GM20431 (cell line): Measurements from ENCODE around the gene MYO16.

Source experiments
- in situ Hi-C: fragments of 300-500 bp; cut with MseI, MboI; formaldehyde crosslinking; loops from one replicate; pipeline ENCODE4 v1.15.0; 2020; ENCODE audit warnings: low sequenced_read_pairs; ENCODE audit not compliant: unreplicated experiment

The MYO16 gene

GRCh38 chr13:109131698-109132257 is 502.4 kb downstream of the MYO16 start:
- in situ Hi-C loops = loop anchor here (25.0 kb wide), 1 partner anchor 656 kb away; the partner anchor contains the start of gene IRS2

GRCh38 chr13:109135018-109135417 is 505.6 kb downstream of the MYO16 start:
- in situ Hi-C loops = loop anchor here (25.0 kb wide), 1 partner anchor 652 kb away; the partner anchor contains the start of gene IRS2

- in situ Hi-C loops = loop anchor here (25.0 kb wide), 1 partner anchor 650 kb away; the partner anchor contains the start of gene IRS2
Measured at GRCh38 chr13:109136873-109137272, 507.5 kb downstream of the MYO16 start.

GRCh38 chr13:109139346-109139745 is 509.9 kb downstream of the MYO16 start:
- in situ Hi-C loops = loop anchor here (25.0 kb wide), 1 partner anchor 648 kb away; the partner anchor contains the start of gene IRS2

- in situ Hi-C loops = loop anchor here (25.0 kb wide), 1 partner anchor 647 kb away; the partner anchor contains the start of gene IRS2
Measured at GRCh38 chr13:109140054-109140453, 510.6 kb downstream of the MYO16 start.

- in situ Hi-C loops = loop anchor here (25.0 kb wide), 1 partner anchor 647 kb away; the partner anchor contains the start of gene IRS2
Measured at GRCh38 chr13:109140479-109141349, 511.3 kb downstream of the MYO16 start.

GRCh38 chr13:109141706-109142105 is 512.3 kb downstream of the MYO16 start:
- in situ Hi-C loops = loop anchor here (25.0 kb wide), 1 partner anchor 646 kb away; the partner anchor contains the start of gene IRS2

DNA sequence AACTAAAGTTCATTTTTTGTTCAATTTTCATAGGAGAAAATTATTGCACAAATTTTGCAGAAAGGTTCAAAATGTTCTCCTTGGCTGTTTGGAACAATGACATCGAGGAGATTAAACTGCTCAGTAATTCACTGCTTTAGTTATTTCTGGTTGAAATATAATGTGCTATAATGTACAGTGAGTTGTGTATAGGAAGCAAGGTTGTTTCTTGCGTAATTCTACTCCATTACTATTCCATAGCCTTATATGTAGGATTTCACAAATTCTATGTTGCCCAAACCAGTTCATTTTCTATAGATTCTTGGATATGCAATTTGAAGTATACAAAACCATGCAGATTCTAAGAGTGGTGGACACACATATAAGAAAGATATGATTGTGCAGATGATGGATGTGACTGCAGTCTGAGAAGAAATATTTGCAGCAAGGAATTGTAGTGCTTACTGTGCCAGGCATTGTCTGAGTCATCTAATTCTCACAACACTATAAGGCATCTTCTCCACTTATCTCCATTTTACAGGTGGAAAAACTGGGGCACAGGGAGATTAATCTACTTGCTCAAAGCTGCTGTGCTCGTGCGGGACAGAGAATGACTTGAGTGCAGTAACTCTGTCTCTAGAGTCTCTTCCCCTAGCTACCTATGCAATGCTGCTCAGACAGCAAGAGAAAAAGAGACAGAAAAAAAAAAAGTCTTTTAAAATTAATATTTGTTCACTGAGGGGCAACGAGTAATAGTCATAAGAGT is 515.5 kb downstream of the MYO16 start:
- in situ Hi-C loops = loop anchor here (25.0 kb wide), 1 partner anchor 642 kb away; the partner anchor contains the start of gene IRS2

- in situ Hi-C loops = loop anchor here (25.0 kb wide), 1 partner anchor 642 kb away; the partner anchor contains the start of gene IRS2
Measured at GRCh38 chr13:109145631-109146030, 516.2 kb downstream of the MYO16 start.

DNA sequence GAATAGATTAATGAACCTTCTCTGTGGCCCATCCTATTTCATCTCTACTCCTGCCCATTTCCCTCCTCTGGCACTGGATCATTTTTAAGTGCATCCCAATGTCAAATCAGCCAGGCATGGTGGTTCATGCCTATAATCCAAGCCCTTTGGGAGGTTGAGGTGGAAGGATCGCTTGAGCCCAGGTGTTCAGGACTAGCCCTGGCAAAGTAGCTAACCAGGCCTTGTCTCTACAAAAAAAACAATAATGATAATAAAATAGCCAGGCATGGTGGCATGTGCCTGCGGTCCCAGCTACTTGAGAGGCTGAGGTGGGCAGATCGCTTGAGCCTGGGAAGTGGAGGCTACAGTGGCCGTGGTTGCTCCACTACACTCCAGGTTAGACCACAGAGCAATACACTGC is 517.0 kb downstream of the MYO16 start:
- in situ Hi-C loops = loop anchor here (25.0 kb wide), 1 partner anchor 641 kb away; the partner anchor contains the start of gene IRS2

DNA sequence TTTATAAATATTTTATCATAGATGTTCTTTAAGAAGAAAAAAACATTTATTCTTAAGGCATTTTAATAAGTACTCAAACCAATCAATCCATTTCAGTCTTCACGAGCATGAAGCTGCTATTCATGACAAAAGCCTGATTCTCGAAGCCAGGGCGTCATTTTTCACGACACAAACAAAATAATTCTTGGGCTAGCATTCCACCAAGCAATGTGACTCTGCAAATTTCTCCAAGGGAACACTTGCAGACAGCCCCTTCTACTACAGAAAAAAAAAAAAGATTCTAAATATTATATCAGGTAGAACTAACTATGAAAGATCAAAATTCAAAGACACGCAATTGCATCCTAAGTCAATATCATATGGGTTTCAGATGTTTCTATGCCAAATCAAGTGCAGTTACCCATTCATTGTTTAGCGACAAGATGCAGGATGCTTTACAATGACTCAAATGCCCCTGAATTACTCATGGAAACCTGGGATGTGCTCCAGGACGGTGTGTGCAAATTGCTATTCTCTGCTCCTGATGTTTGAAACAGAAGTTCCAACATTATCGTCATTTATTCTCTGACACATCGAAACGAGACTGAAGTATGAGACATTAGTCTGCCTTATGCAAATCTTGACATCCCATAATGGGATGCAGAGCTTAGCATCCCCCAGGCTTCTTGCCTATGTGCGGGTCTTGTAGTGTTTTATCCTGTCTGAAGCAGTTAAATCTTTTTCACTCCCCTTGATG is 517.7 kb downstream of the MYO16 start:
- in situ Hi-C loops = loop anchor here (25.0 kb wide), 1 partner anchor 640 kb away; the partner anchor contains the start of gene IRS2

DNA sequence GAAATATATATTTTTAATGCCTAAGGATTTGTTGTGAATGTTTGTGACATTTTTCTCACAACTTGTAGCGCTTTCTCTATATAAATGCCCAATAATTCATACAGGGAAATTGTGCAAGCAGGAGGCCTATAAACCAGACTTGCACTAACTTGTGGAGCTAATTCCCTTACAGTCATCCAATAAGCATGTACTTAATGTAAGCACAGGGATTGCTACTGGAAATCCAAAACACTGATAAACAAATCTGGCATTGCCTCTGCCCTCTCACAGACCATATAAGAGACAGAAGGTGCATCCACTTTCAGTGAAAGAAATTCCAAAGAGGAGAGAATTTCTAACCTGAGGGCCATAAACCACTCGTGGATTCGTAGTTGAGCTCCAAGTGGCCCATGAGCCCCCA is 518.8 kb downstream of the MYO16 start:
- in situ Hi-C loops = loop anchor here (25.0 kb wide), 1 partner anchor 639 kb away; the partner anchor contains the start of gene IRS2

DNA sequence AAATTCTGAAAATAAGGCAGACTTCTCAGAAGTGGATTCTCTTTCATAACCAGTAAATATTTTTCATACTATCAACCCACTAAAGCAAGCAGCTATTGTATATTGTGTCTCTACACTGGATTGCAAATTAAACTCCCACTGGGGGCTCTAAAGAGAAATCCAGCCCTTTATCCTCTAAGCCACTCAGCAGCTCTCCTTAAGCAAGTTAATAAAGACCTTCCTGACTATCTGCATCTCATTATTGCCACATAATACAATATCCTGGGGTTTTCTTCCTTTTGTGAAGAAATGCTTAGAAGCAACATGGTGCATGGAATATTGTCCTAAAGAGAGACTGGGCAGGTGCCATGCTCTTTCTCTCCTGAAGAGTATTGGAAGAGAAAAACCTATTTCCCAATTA is 521.3 kb downstream of the MYO16 start:
- in situ Hi-C loops = no loop called here

DNA sequence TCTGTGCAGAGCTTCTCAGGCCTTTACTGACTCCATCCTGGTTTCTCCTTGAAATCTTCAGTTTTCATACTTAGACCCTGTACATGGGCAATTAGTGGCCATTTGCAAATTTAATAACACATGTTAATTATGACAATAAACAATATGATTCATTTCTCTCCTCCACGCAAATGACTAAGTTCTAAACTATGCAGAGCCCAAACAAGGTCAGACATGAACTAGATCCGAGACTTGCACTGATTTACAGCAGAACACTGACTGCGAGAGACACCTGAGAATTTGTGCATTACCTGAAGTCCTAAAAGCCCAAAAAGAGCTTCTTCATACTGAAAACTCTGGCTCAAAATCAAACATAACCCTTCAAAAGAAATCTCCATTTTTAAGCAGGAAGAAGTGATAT is 521.8 kb downstream of the MYO16 start:
- in situ Hi-C loops = no loop called here

GRCh38 chr13:109151696-109152095 is 522.3 kb downstream of the MYO16 start:
- in situ Hi-C loops = no loop called here

DNA sequence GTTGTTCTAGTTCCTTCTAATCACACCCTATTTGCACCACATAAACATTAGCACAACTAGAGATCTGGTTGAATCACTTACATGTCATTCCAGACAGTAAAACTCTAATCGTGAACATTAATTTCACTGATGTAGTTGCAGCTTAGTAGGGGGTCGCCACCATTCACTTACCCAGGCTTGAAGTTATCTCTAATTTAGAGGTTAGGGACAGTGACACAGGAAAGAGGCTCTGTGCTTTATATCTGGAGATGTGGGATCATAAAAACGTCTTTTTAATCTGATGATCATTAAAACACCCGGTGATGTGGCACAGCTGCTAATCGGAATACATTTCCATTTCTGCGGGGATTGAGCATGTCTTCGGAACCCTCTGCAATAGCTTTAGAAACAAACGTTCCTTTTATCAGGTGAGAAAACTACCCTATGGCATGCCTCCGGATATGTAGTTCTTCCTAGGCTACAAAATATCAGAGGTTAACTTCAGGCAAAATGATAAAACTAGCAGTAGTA is 523.0 kb downstream of the MYO16 start:
- in situ Hi-C loops = no loop called here

DNA sequence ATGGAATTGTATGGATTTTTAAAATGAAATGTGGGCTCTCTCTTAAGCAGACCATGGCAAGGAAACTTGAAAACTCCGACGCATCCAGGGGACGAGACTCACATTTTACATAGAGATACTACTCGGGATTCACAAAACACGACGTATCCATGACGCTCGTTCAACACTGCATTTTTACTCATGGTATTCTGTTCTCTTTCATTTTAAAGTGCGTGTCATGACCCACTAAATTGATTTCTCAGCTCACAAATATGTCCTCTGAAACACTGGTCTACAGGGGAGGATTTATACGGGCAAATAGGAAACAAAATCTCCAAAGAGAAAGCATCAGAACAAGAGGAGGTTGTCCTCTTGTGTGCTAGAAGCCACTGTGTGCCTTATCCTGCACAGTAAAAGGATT is 523.5 kb downstream of the MYO16 start:
- in situ Hi-C loops = no loop called here

DNA sequence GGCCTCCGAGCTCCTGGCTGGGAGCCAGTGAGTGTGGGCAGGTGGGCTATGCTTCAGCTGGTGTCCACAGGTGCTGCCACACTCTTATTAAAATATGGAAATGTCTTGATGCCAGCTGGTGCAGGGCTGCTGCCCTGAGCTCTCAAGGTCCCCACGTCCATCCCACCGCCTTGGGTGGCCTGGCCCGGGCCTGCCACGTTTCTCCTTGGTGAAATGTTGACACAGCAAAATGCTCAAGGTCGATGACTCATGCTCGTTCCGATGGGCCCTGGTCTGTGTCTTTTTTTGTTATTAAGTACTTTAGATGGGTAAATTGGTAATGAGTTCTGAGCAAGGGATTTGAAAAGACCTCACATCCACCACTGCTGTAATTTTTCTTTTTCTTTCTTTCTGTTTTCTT is 524.7 kb downstream of the MYO16 start:
- in situ Hi-C loops = no loop called here

- in situ Hi-C loops = no loop called here
Measured at GRCh38 chr13:109154546-109154945, 525.1 kb downstream of the MYO16 start.
